ENCODE results near the gene AKR1C1. TPM values are rescaled to one million over a fixed set of nuclear protein-coding genes. Genes with fewer than 3 reads are reported as not detected.
"Not testable (repeated sequence)": the region's sequence is repeated elsewhere in the genome, so short reads cannot be mapped to it uniquely, and the experiment has no call there.

AKR1C1 gene
- total RNA-seq, 2 donors from 2014 or later: 0.93 to 2.0 TPM

- not testable (repeated sequence) for H3K27ac Mint-ChIP-seq; H3K9me3 Mint-ChIP-seq; ATAC-seq; DNase-seq (ENCODE audit: low spot score in 2 of 2); H3K36me3 Mint-ChIP-seq
These were observed 7.1 kb downstream of the AKR1C1 start for GRCh38 chr10:4970362-4970761.

DNA sequence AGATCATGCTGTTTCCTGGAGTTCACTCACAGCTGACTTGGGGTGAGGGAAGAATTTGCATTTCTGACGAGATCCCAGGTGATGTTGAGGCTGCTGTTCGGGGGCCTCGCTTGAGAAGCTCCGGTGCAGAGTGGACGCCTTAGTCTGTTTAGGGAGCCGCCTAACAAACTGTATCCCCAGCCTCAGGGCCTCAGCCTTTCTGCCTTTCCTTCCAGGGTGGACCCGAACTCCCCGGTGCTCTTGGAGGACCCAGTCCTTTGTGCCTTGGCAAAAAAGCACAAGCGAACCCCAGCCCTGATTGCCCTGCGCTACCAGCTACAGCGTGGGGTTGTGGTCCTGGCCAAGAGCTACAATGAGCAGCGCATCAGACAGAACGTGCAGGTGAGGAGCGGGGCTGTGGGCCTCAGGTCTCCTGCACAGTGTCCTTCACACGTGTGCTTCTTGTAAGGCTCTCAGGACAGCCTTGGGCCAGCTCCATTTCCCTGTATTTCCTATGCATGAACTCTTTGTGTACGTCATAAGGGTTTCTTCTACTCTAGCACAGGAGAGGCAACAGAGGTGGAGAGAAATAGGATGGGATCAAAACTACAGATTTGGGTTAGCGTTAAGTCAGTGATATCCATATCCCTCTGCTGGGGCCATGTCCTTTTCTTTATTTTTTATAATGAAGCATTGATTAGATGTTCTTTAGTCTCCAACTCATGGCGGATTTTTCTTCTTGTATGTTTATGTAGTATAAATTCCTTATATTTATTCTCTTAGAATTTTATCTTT, 9.3 kb downstream of the AKR1C1 start:
- not testable (repeated sequence) for ATAC-seq, H3K27ac Mint-ChIP-seq

DNA sequence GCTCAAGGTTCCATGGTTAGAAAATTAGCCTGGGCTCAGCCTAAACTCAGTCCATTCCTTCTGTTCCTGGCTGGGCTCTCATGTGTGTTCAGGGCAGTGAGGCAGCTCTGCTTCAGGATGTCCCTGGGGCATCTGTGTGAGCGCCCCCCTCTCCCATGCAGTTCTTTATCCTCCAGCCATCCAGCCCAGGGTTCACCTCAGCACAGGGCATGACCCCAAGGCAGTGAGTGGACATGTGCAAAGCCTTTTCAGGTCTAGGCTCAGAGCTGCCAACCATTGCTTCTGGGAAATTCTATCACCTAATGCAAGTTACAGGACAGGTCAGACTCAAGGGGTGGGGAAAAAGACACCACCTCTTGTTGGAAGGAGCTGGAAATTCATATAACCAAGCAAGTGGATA, 10.1 kb downstream of the AKR1C1 start:
- DNase-seq (ENCODE audit: low spot score in 2 of 2); H3K27ac Mint-ChIP-seq; H3K36me3 Mint-ChIP-seq; ATAC-seq; H3K9me3 Mint-ChIP-seq: not testable (repeated sequence)

More for the DNA sequence above, 9.3 kb downstream of the AKR1C1 start:
- not testable (repeated sequence) for H3K36me3 Mint-ChIP-seq; DNase-seq (ENCODE audit: low spot score in 2 of 2); H3K9me3 Mint-ChIP-seq

GRCh38 chr10:4974400-4974799, 11.2 kb downstream of the AKR1C1 start:
- DNase-seq (ENCODE audit: low spot score in 2 of 2); H3K9me3 Mint-ChIP-seq; H3K36me3 Mint-ChIP-seq; ATAC-seq; H3K27ac Mint-ChIP-seq: not testable (repeated sequence)

DNA sequence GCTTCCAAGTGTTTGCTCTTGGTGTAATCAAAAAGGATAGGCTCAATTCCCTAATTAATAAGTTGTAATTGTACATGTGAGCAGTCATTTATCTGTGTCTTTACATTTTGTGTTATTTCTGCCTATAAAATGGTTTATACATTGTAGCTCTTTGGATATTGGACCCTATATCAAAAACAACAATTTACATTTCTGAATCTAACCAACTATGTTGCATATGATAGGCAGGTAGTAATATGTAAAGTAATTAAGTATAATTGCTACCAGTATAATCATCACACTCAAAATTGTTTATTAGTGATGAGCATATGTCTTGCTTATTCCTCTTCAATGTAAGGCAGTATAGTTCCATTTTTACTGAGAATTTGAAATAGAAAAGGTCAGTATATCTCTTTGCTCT, 13.8 kb downstream of the AKR1C1 start:
- Mint-ChIP-seq H3K9me3 (no peaks in the 10 kb centered on the region), H3K27ac (no peak overlapping the region), H3K36me3 (no peaks in the 10 kb centered on the region)
- no peak for DNase-seq (ENCODE audit: low spot score in 2 of 2)
- no peak for ATAC-seq

GRCh38 chr10:4978870-4979269, 15.7 kb downstream of the AKR1C1 start:
- no peaks in the 10 kb centered on the region for H3K36me3 Mint-ChIP-seq
- no peak overlapping the region for H3K27ac Mint-ChIP-seq
- H3K9me3 Mint-ChIP-seq: no peaks in the 10 kb centered on the region
- ATAC-seq (no peak), DNase-seq (ENCODE audit: low spot score in 2 of 2) (no peak)

- DNase-seq (ENCODE audit: low spot score in 2 of 2): no peak
- H3K36me3 Mint-ChIP-seq: no peaks in the 10 kb centered on the region
- H3K27ac Mint-ChIP-seq: no peak overlapping the region
- ATAC-seq: no peak
- no peaks in the 10 kb centered on the region for H3K9me3 Mint-ChIP-seq
These were observed 17.6 kb downstream of the AKR1C1 start for GRCh38 chr10:4980793-4981192.

DNA sequence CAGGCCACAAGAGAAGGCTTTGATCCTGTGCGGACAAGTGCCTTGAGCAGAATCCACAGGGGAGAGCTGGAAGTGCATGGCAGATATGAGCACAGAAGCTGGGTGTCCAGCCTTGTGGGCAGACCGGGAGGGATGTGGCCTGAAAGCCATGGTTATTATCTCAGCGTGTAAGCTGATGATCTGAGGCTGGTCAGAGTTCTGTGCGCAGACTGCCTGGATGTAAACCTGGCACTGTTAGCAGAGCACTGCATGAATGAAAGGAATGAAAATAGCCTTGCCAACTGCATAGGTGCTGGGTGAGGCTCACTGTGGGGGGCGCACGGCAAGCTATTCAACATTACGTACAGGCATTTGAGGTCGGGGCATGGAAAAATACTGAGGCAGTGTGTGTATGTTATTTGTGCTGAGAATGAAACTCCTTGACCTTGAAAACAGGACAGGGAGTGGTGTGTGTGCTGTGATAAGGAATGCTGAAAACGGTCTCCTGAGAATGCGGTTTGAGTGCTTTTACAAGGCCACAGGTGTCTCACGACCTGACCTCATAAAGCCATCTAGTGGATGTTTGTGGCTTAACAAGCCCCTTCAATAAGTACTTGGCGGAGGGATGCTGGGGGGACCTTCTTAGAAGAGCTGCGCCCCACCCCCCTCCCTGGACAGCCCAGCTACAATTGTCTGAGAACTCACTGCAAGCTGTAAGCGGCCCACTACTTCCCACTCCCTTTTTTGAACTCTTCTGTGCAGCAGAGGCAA, 18.7 kb downstream of the AKR1C1 start:
- Mint-ChIP-seq H3K9me3 (no peaks in the 10 kb centered on the region), H3K27ac (no peak overlapping the region), H3K36me3 (no peaks in the 10 kb centered on the region)
- DNase-seq (ENCODE audit: low spot score in 2 of 2): no peak
- ATAC-seq: peak in 1 of 2 donors; percentile 50

- ATAC-seq (no peak), DNase-seq (ENCODE audit: low spot score in 2 of 2) (no peak)
- H3K9me3 Mint-ChIP-seq: no peaks in the 10 kb centered on the region
- no peak overlapping the region for H3K27ac Mint-ChIP-seq
- H3K36me3 Mint-ChIP-seq: no peaks in the 10 kb centered on the region
These were observed 19.6 kb downstream of the AKR1C1 start for GRCh38 chr10:4982764-4983226.

GRCh38 chr10:4983615-4984216, 20.5 kb downstream of the AKR1C1 start:
- ATAC-seq (no peak), DNase-seq (ENCODE audit: low spot score in 2 of 2) (no peak)
- Mint-ChIP-seq H3K9me3 (no peaks in the 10 kb centered on the region), H3K27ac (no peak overlapping the region), H3K36me3 (no peaks in the 10 kb centered on the region)

- H3K36me3 Mint-ChIP-seq: no peaks in the 10 kb centered on the region
- ATAC-seq (no peak), DNase-seq (ENCODE audit: low spot score in 2 of 2) (no peak)
- no peak overlapping the region for H3K27ac Mint-ChIP-seq
- H3K9me3 Mint-ChIP-seq: no peaks in the 10 kb centered on the region
These were observed 21.0 kb downstream of the AKR1C1 start for GRCh38 chr10:4984223-4984622.

DNA sequence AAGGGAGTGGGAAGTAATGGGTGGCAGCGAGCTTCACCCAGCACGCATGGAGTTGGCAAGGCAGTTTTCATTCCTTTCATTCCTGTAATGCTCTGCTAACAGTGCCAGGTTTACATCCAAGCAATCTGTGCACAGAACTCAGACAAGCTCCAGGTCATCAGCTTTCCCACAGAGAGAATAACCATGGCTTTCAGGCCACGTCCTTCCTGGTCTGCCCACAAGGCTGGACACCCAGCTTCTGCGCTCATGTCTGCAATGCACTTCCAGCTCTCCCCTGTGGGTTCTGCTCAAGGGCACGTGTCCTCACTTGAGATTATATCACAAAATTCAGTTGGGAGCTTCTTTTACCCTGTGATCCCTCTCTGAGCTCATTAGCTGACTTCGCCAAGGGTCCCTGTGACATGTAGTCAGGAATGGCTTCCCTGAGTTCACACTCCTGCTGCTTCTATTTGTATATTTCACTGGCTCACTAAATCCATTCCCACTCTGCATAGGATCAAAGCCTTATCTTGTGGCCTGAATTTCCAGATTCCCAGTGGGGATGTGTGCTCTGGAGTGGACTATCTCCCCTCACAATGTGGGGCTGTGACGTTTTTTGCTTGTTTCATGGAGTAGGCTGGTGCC, 21.9 kb downstream of the AKR1C1 start:
- no peak for DNase-seq (ENCODE audit: low spot score in 2 of 2)
- no peak for ATAC-seq
- no peaks in the 10 kb centered on the region for H3K36me3 Mint-ChIP-seq
- no peaks in the 10 kb centered on the region for H3K9me3 Mint-ChIP-seq
- no peak overlapping the region for H3K27ac Mint-ChIP-seq

GRCh38 chr10:4988000-4988641, 24.9 kb downstream of the AKR1C1 start:
- H3K36me3 Mint-ChIP-seq; ATAC-seq; H3K27ac Mint-ChIP-seq; DNase-seq (ENCODE audit: low spot score in 2 of 2); H3K9me3 Mint-ChIP-seq: not testable (repeated sequence)

- no peak for ATAC-seq
- no peak for DNase-seq (ENCODE audit: low spot score in 2 of 2)
- H3K27ac Mint-ChIP-seq: no peak overlapping the region
- no peaks in the 10 kb centered on the region for H3K36me3 Mint-ChIP-seq
- no peaks in the 10 kb centered on the region for H3K9me3 Mint-ChIP-seq
These were observed 27.0 kb downstream of the AKR1C1 start for GRCh38 chr10:4990217-4990616.

DNA sequence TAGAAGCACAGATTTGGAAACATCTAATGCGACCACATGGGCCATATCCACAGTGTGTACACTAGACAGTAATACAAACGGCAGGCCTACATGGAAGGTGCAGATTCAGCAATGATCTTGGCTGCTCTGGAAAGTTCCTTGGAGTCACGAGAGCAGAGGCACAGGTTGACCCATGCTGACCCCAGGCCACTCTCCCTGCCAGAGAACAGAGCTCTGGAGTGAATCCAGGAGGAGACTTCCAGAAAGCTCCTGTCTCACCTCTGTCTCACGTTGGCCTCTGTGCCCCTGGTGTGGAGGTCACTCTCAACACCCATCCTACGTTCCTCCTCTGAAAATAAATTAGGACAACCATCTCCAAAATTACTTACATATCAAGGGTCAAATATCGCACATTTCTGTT, 28.2 kb downstream of the AKR1C1 start:
- ATAC-seq; H3K9me3 Mint-ChIP-seq; H3K27ac Mint-ChIP-seq; DNase-seq (ENCODE audit: low spot score in 2 of 2); H3K36me3 Mint-ChIP-seq: not testable (repeated sequence)

GRCh38 chr10:4992564-4992963, 29.3 kb downstream of the AKR1C1 start:
- not testable (repeated sequence) for H3K9me3 Mint-ChIP-seq; H3K27ac Mint-ChIP-seq; H3K36me3 Mint-ChIP-seq; ATAC-seq; DNase-seq (ENCODE audit: low spot score in 2 of 2)

All from activated naive CD4-positive, alpha-beta T cell treated with anti-CD3 and anti-CD28 coated beads, Interleukin-2, amount 50 U/mL, for 72 hours (primary cell).